GM23338 (cell line): Measurements from ENCODE around the gene UPF1. TPM values are rescaled to one million over a fixed set of nuclear protein-coding genes. Genes with fewer than 3 reads are reported as not detected.

Source experiments
- ATAC-seq: fragments of 200-7000 bp; cut with Tn5 transposase; 3 replicates; pipeline ENCODE4 v1.9.1; 2020
- DNase-seq: peaks from one replicate; pipeline ENCODE4 v3.0.0-alpha.2; 2015; ENCODE audit warnings: low spot score
- H2AFZ ChIP-seq: fragments of 200-600 bp; sonication (generic); 2 replicates; pipeline ENCODE4 v1.8.0; 2016; ENCODE audit warnings: antibody characterized with exemption, mild to moderate bottlenecking, moderate library complexity
- H3F3A ChIP-seq: fragments of 200-600 bp; sonication (generic); replicated peaks from 2 replicates; pipeline ENCODE4 v1.8.0; 2017; ENCODE audit warnings: antibody characterized with exemption, mixed run types, low read depth
- H3K27ac ChIP-seq: fragments of 200-600 bp; sonication (generic); 2 replicates; pipeline ENCODE4 v1.6.1; 2016; ENCODE audit warnings: low read depth
- H3K27me3 ChIP-seq: fragments of 200-600 bp; sonication (generic); 2 replicates; pipeline ENCODE4 v1.8.0; 2016; ENCODE audit warnings: mild to moderate bottlenecking, mixed run types, moderate library complexity; ENCODE audit not compliant: insufficient read depth
- H3K36me3 ChIP-seq: fragments of 200-600 bp; sonication (generic); 2 replicates; pipeline ENCODE4 v1.8.0; 2016; ENCODE audit warnings: mild to moderate bottlenecking; ENCODE audit not compliant: insufficient read depth
- H3K4me1 ChIP-seq: fragments of 200-600 bp; sonication (generic); 2 replicates; pipeline ENCODE4 v1.8.0; 2016; ENCODE audit warnings: mild to moderate bottlenecking, moderate library complexity; ENCODE audit not compliant: insufficient read depth
- H3K4me2 ChIP-seq: fragments of 200-600 bp; sonication (generic); 2 replicates; pipeline ENCODE4 v1.7.1; 2017; ENCODE audit warnings: mixed run types
- H3K4me3 ChIP-seq: fragments of 200-600 bp; sonication (generic); 2 replicates; pipeline ENCODE4 v1.6.1; 2016; ENCODE audit warnings: mixed run types
- H3K79me2 ChIP-seq: fragments of 200-600 bp; sonication (generic); replicated peaks from 2 replicates; pipeline ENCODE4 v1.8.0; 2017; ENCODE audit warnings: mild to moderate bottlenecking; ENCODE audit not compliant: insufficient read depth
- H3K9me2 ChIP-seq: fragments of 200-600 bp; sonication (generic); 2 replicates; pipeline ENCODE4 v1.8.0; 2017; ENCODE audit not compliant: insufficient read depth
- H4K20me1 ChIP-seq: fragments of 200-600 bp; sonication (generic); replicated peaks from 2 replicates; pipeline ENCODE4 v1.8.0; 2017; ENCODE audit warnings: mild to moderate bottlenecking; ENCODE audit not compliant: insufficient read depth
- H3K27ac Mint-ChIP-seq: 2 replicates; pipeline ENCODE4 v1.8.0; 2020; ENCODE audit warnings: inconsistent platforms, mild to moderate bottlenecking, moderate library complexity, mixed read lengths
- H3K27me3 Mint-ChIP-seq: 3 replicates; pipeline ENCODE4 v1.8.0; 2022; ENCODE audit warnings: low read depth, mild to moderate bottlenecking, moderate library complexity, mixed read lengths, inconsistent platforms; ENCODE audit not compliant: insufficient read depth, poor library complexity
- H3K36me3 Mint-ChIP-seq: 3 replicates; pipeline ENCODE4 v1.8.0; 2021; ENCODE audit warnings: low read depth, mild to moderate bottlenecking, inconsistent platforms, moderate library complexity, mixed read lengths
- H3K4me1 Mint-ChIP-seq: 3 replicates; pipeline ENCODE4 v1.8.0; 2020; ENCODE audit warnings: mild to moderate bottlenecking, inconsistent platforms, mixed read lengths
- H3K4me3 Mint-ChIP-seq: 3 replicates; pipeline ENCODE4 v1.8.0; 2021; ENCODE audit warnings: moderate library complexity, mild to moderate bottlenecking, inconsistent platforms, mixed read lengths
- H3K9me3 Mint-ChIP-seq: 3 replicates; pipeline ENCODE4 v1.8.0; 2020; ENCODE audit warnings: moderate library complexity, mild to moderate bottlenecking, inconsistent platforms, mixed read lengths
- JUNB ChIP-seq: IDR thresholded peaks from one replicate; pipeline ENCODE4 v1.6.1; 2016; ENCODE audit warnings: antibody characterized with exemption; ENCODE audit not compliant: unreplicated experiment
- NANOG ChIP-seq: IDR thresholded peaks from 2 replicates; pipeline ENCODE4 v1.6.1; 2016; ENCODE audit warnings: antibody characterized with exemption, borderline replicate concordance
- REST ChIP-seq: IDR thresholded peaks from one replicate; pipeline ENCODE4 v1.6.1; 2018; ENCODE audit warnings: antibody characterized with exemption; ENCODE audit not compliant: unreplicated experiment
- STAT1 ChIP-seq: IDR thresholded peaks from one replicate; pipeline ENCODE4 v1.6.1; 2016; ENCODE audit warnings: antibody characterized with exemption; ENCODE audit not compliant: unreplicated experiment
- ZNF114 ChIP-seq: fragments of 250-450 bp; sonication (Bioruptor Pico); IDR thresholded peaks from 2 replicates; pipeline ENCODE4 v1.5.0; 2020; ENCODE audit warnings: mild to moderate bottlenecking, moderate library complexity
- polyA plus RNA-seq: library from polyadenylated mRNA; unstranded; fragments of >200 nt; fragmentation: Nextera tagmentation; extraction: Ambion mirVana; gene quantifications from 2 replicates; pipeline ENCODE4 v1.2.1, GENCODE V29; 2016
- total RNA-seq: library from RNA; depleted of rRNA; stranded (reverse); fragments of >200 nt; shearing (Covaris generic); gene quantifications from 2 replicates; pipeline ENCODE4 v1.2.3, GENCODE V29; 2014
- TF ChIP-seq, protein P1 (sequence below), 2 experiments: fragments of 200-600 bp in 1 of 2; sonication (generic) in 1 of 2; conservative IDR thresholded peaks; 2 replicates each; pipeline versions ENCODE4 v1.5.1 to v1.6.1; 2016 to 2017; ENCODE audit warnings: antibody characterized with exemption in 2 of 2, low read depth in 2 of 2, mild to moderate bottlenecking in 2 of 2, moderate library complexity in 1 of 2

UPF1 gene
- total and polyA plus RNA-seq, 2 experiments from 2014 or later: 13.8 to 138 TPM

- no peak for ATAC-seq
- Histone ChIP-seq H3K27ac (no peak overlapping the region), H4K20me1 (peaks cover 12% of the 10 kb centered on the region), H3K27me3 (no peaks in the 10 kb centered on the region), H3F3A (peaks cover 5% of the 10 kb centered on the region; the same call in 1 of the 2 replicates), H3K36me3 (peaks cover 41% of the 10 kb centered on the region; the same call in 1 of the 2 replicates), H2AFZ (no peak overlapping the region), H3K4me1 (no peaks in the 10 kb centered on the region), H3K4me2 (no peak overlapping the region), H3K79me2 (no peaks in the 10 kb centered on the region), H3K9me2 (no peaks in the 10 kb centered on the region), H3K4me3 (no peak overlapping the region)
- no peaks in the 10 kb centered on the region for H3K4me1 Mint-ChIP-seq
- no peak overlapping the region for H3K4me3 Mint-ChIP-seq
- no peak for TF ChIP-seq JUNB
- TF ChIP-seq REST: no peak
- TF ChIP-seq ZNF114 (CRISPR knock-in tag): no peak
- no peak overlapping the region for H3K27ac Mint-ChIP-seq
- peaks cover 79% of the 10 kb centered on the region for H3K36me3 Mint-ChIP-seq
- DNase-seq: no peak
- no peaks in the 10 kb centered on the region for H3K9me3 Mint-ChIP-seq
- no peaks in the 10 kb centered on the region for H3K27me3 Mint-ChIP-seq
Observed at GRCh38 chr19:18859676-18860301, 28.0 kb downstream of the UPF1 start.

GRCh38 chr19:18860302-18860700 lies 28.5 kb downstream of the UPF1 start:
- Histone ChIP-seq H4K20me1 (peaks cover 12% of the 10 kb centered on the region), H3K36me3 (peaks cover 38% of the 10 kb centered on the region; the same call in 1 of the 2 replicates), H3K4me3 (no peak overlapping the region), H3K27me3 (no peaks in the 10 kb centered on the region), H3K27ac (no peak overlapping the region), H3K9me2 (no peaks in the 10 kb centered on the region), H3F3A (peaks cover 7% of the 10 kb centered on the region; the same call in 1 of the 2 replicates), H3K4me2 (no peak overlapping the region), H3K79me2 (no peaks in the 10 kb centered on the region), H3K4me1 (no peaks in the 10 kb centered on the region), H2AFZ (no peak overlapping the region)
- Mint-ChIP-seq H3K27ac (no peak overlapping the region), H3K4me3 (no peak overlapping the region), H3K4me1 (no peaks in the 10 kb centered on the region), H3K36me3 (peaks cover 78% of the 10 kb centered on the region), H3K27me3 (no peaks in the 10 kb centered on the region), H3K9me3 (no peaks in the 10 kb centered on the region)
- DNase-seq: no peak
- ATAC-seq: no peak
- TF ChIP-seq STAT1: no peak
- TF ChIP-seq REST: no peak
- TF ChIP-seq NANOG: no peak
- TF ChIP-seq ZNF114 (CRISPR knock-in tag): no peak
- TF ChIP-seq, protein P1, sequence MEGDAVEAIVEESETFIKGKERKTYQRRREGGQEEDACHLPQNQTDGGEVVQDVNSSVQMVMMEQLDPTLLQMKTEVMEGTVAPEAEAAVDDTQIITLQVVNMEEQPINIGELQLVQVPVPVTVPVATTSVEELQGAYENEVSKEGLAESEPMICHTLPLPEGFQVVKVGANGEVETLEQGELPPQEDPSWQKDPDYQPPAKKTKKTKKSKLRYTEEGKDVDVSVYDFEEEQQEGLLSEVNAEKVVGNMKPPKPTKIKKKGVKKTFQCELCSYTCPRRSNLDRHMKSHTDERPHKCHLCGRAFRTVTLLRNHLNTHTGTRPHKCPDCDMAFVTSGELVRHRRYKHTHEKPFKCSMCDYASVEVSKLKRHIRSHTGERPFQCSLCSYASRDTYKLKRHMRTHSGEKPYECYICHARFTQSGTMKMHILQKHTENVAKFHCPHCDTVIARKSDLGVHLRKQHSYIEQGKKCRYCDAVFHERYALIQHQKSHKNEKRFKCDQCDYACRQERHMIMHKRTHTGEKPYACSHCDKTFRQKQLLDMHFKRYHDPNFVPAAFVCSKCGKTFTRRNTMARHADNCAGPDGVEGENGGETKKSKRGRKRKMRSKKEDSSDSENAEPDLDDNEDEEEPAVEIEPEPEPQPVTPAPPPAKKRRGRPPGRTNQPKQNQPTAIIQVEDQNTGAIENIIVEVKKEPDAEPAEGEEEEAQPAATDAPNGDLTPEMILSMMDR (conservative IDR thresholded peaks at IDR 0.05; ENCODE audit: low read depth in 2 of 2): no peak
